Measurements from ENCODE around the gene AGR2.
A peak's percentile ranks its signal among the peaks of the same experiment; 100 is the strongest.
"Not testable (repeated sequence)": the region's sequence is repeated elsewhere in the genome, so short reads cannot be mapped to it uniquely, and the experiment has no call there.

The AGR2 gene

GRCh38 chr7:16773326-16773725 is 31.5 kb downstream of the AGR2 start:
- DNase-seq = no peak

GRCh38 chr7:16770657-16771329 is 34.0 kb downstream of the AGR2 start:
- DNase-seq = no peak

GRCh38 chr7:16769994-16770393 is 34.8 kb downstream of the AGR2 start:
- not testable (repeated sequence) for DNase-seq

GRCh38 chr7:16765436-16765859 is 39.4 kb downstream of the AGR2 start:
- DNase-seq = no peak

- DNase-seq = no peak
These were observed 39.9 kb downstream of the AGR2 start for GRCh38 chr7:16764942-16765341.

GRCh38 chr7:16762177-16762576 is 42.6 kb downstream of the AGR2 start:
- no peak for DNase-seq

- no peak for DNase-seq
These were observed 45.0 kb downstream of the AGR2 start for GRCh38 chr7:16759840-16760239.

- no peak for DNase-seq
These were observed 45.9 kb downstream of the AGR2 start for GRCh38 chr7:16758631-16759611.

GRCh38 chr7:16758036-16758435 is 46.8 kb downstream of the AGR2 start:
- DNase-seq = no peak

GRCh38 chr7:16755397-16755796 is 49.4 kb downstream of the AGR2 start:
- no peak for DNase-seq

- DNase-seq = no peak
These were observed 49.9 kb downstream of the AGR2 start for GRCh38 chr7:16754856-16755317.

GRCh38 chr7:16753932-16754855 is 50.6 kb downstream of the AGR2 start:
- peak; percentile 60 for DNase-seq

GRCh38 chr7:16753102-16753931 is 51.5 kb downstream of the AGR2 start, which contains the start of gene TSPAN13:
Gene TSPAN13, plus strand, starts transcription at chr7:16753755. Its CDS starts 213 bp downstream, at chr7:16753968.
- peak; percentile 84 for DNase-seq

GRCh38 chr7:16747102-16747501 is 57.7 kb downstream of the AGR2 start:
- DNase-seq = no peak

GRCh38 chr7:16745645-16746044 is 59.2 kb downstream of the AGR2 start:
- no peak for DNase-seq

GRCh38 chr7:16744518-16745250 is 60.1 kb downstream of the AGR2 start:
- no peak for DNase-seq

- no peak for DNase-seq
These were observed 61.6 kb downstream of the AGR2 start for GRCh38 chr7:16743236-16743635.

GRCh38 chr7:16742547-16742946 is 62.3 kb downstream of the AGR2 start:
- DNase-seq = no peak

All from activated CD8-positive, alpha-beta memory T cell treated with anti-CD3 and anti-CD28 coated beads, Interleukin-2, amount 50 U/mL, for 48 hours (primary cell).